CD14-positive monocyte (primary cell): Measurements from ENCODE around the gene TPP2. TPM values are rescaled to one million over a fixed set of nuclear protein-coding genes. Genes with fewer than 3 reads are reported as not detected.

ENCODE experiments used
- DNase-seq, 3 donors: peaks; one replicate each; pipeline ENCODE4 v3.0.0-alpha.2; 2011 to 2022
- H2AFZ ChIP-seq: 2 replicates; pipeline ENCODE4 v1.6.0; 2012; ENCODE audit warnings: mild to moderate bottlenecking, low read depth, low read length, inconsistent platforms; ENCODE audit not compliant: insufficient read depth, poor library complexity, severe bottlenecking
- H3K27ac ChIP-seq, 2 donors: 1 replicate in 1 of 2; 2 replicates in 1 of 2; pipeline ENCODE4 v1.5.1; 2012 to 2013; ENCODE audit warnings: low read length in 2 of 2, control low read depth in 1 of 2, inconsistent platforms in 1 of 2, low read depth in 1 of 2, mild to moderate bottlenecking in 1 of 2
- H3K27me3 ChIP-seq, 2 donors: one replicate each; pipeline versions ENCODE4 v1.6.0 to v1.6.1; 2011 to 2013; ENCODE audit warnings: low read length in 2 of 2; ENCODE audit not compliant: control insufficient read depth in 2 of 2, insufficient read depth in 2 of 2
- H3K36me3 ChIP-seq, 2 donors: replicated peaks in 1 of 2; 1 replicate in 1 of 2; 2 replicates in 1 of 2; pipeline versions ENCODE4 v1.5.1 to v1.6.1; 2012 to 2013; ENCODE audit warnings: low read length in 2 of 2, control low read depth in 1 of 2, inconsistent platforms in 1 of 2, mild to moderate bottlenecking in 1 of 2; ENCODE audit not compliant: insufficient read depth in 2 of 2, control insufficient read depth in 1 of 2
- H3K4me1 ChIP-seq, 2 donors: 1 replicate in 1 of 2; 2 replicates in 1 of 2; pipeline versions ENCODE4 v1.5.1 to v1.6.1; 2012 to 2013; ENCODE audit warnings: low read length in 2 of 2, control low read depth in 1 of 2, inconsistent platforms in 1 of 2, mild to moderate bottlenecking in 1 of 2, moderate library complexity in 1 of 2; ENCODE audit not compliant: insufficient read depth in 2 of 2, control insufficient read depth in 1 of 2
- H3K4me2 ChIP-seq: replicated peaks from 2 replicates; pipeline ENCODE3; 2012; ENCODE audit warnings: low read length, moderate library complexity, mild to moderate bottlenecking; ENCODE audit not compliant: poor library complexity, severe bottlenecking; ENCODE audit errors: extremely low read depth
- H3K4me3 ChIP-seq, 3 experiments: fragments of 200-600 bp in 1 of 3; sonication (generic) in 1 of 3; replicated peaks in 1 of 3; 1 replicate in 2 of 3; 2 replicates in 1 of 3; pipeline ENCODE4 v1.5.1; 2011 to 2013; ENCODE audit warnings: low read length in 3 of 3, mild to moderate bottlenecking in 3 of 3, control low read depth in 2 of 3, low read depth in 2 of 3, inconsistent platforms in 1 of 3, moderate library complexity in 1 of 3
- H3K79me2 ChIP-seq: 2 replicates; pipeline ENCODE4 v1.6.0; 2012; ENCODE audit warnings: mild to moderate bottlenecking, control low read depth, inconsistent platforms, low read length, moderate library complexity; ENCODE audit not compliant: insufficient read depth
- H3K9ac ChIP-seq: 2 replicates; pipeline ENCODE4 v1.6.0; 2017; ENCODE audit warnings: low read length, mild to moderate bottlenecking; ENCODE audit not compliant: insufficient read depth, poor library complexity, severe bottlenecking
- H3K9me3 ChIP-seq, 2 donors: replicated peaks in 1 of 2; 1 replicate in 1 of 2; 2 replicates in 1 of 2; pipeline versions ENCODE4 v1.5.1 to v1.6.1; 2012 to 2013; ENCODE audit warnings: low read length in 2 of 2, control low read depth in 1 of 2; ENCODE audit not compliant: control insufficient read depth in 1 of 2, insufficient read depth in 1 of 2
- H4K20me1 ChIP-seq: 2 replicates; pipeline ENCODE4 v1.6.0; 2012; ENCODE audit warnings: mild to moderate bottlenecking, low read length, control low read depth, moderate library complexity; ENCODE audit not compliant: insufficient read depth
- H3K27ac Mint-ChIP-seq, 7 donors: one replicate each; pipeline ENCODE4 v1.8.0; 2020; ENCODE audit warnings: mild to moderate bottlenecking in 7 of 7, mixed read lengths in 7 of 7, moderate library complexity in 6 of 7, inconsistent platforms in 2 of 7
- H3K27me3 Mint-ChIP-seq, 3 donors: one replicate each; pipeline ENCODE4 v1.8.0; 2021 to 2022; ENCODE audit warnings: low read depth in 3 of 3, mild to moderate bottlenecking in 3 of 3, mixed read lengths in 3 of 3, moderate library complexity in 3 of 3, inconsistent platforms in 1 of 3
- H3K36me3 Mint-ChIP-seq, 2 donors: one replicate each; pipeline ENCODE4 v1.8.0; 2020; ENCODE audit warnings: mixed read lengths in 2 of 2, inconsistent platforms in 1 of 2, mild to moderate bottlenecking in 1 of 2
- H3K4me1 Mint-ChIP-seq: one replicate; pipeline ENCODE4 v1.8.0; 2020; ENCODE audit warnings: mild to moderate bottlenecking, mixed read lengths
- H3K4me3 Mint-ChIP-seq, 2 donors: one replicate each; pipeline ENCODE4 v1.8.0; 2020; ENCODE audit warnings: mild to moderate bottlenecking in 2 of 2, mixed read lengths in 2 of 2, moderate library complexity in 1 of 2
- H3K9me3 Mint-ChIP-seq, 7 donors: one replicate each; pipeline ENCODE4 v1.8.0; 2020 to 2022; ENCODE audit warnings: mixed read lengths in 7 of 7, mild to moderate bottlenecking in 6 of 7, moderate library complexity in 6 of 7, inconsistent platforms in 2 of 7
- CTCF ChIP-seq: fragments of 200-600 bp; IDR thresholded peaks from one replicate; pipeline ENCODE4 v1.8.0; 2022; ENCODE audit warnings: antibody characterized with exemption, mild to moderate bottlenecking
- WGBS: methylation state at CpG from one replicate; pipeline ENCODE4 v1.1.5; 2013; ENCODE audit warnings: missing lambda C conversion rate; ENCODE audit not compliant: insufficient coverage; 5-methylcytosine and 5-hydroxymethylcytosine counted together
- intact Hi-C, 2 donors: fragments of 100-400 bp; cut with micrococcal nuclease; formaldehyde crosslinking; loops; one replicate each; pipeline versions ENCODE4 v1.15.0 to v1.15.1; 2023
- polyA plus RNA-seq, 3 donors: library from polyadenylated mRNA; depleted of rRNA in 1 of 3; unstranded in 2 of 3; stranded (reverse) in 1 of 3; fragments of 300-500 nt in 2 of 3; fragments of >200 nt in 1 of 3; fragmentation: Illumina TruSeq in 2 of 3; gene quantifications; 1 replicate in 2 of 3; 2 replicates in 1 of 3; pipeline ENCODE4 v1.2.3, GENCODE V29; 2012 to 2021

TPP2 gene
- polyA plus RNA-seq, 3 donors = 18.0 to 39.7 (median 26.0) TPM

DNA sequence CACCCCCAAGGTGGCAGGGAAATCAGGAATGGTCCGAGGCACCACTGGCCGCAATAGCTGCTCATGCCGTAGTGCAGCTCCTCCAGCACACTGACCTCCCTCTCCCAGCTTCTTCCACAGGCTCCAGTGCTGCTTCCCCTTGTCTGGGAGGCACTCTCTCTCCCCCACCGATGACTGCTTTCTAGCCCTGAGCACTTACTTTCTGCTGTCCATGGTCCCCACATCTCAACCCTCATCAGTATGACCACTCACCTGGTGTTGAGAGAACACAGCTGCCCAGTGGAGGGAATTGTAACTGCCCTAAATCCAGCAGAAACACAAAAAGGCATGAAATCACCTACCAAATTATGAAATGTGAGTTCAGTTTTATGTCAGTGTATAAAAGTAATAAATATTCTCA is 28.9 kb upstream of the TPP2 start:
- H4K20me1 ChIP-seq = no peaks in the 10 kb centered on the region
- H2AFZ ChIP-seq = no peak overlapping the region
- intact Hi-C loops = no loop called here
- H3K4me2 ChIP-seq = no peak overlapping the region
- WGBS = 90% methylated on average over 3 of the region's 4 CpGs
- H3K9me3 Mint-ChIP-seq = peaks cover 0 to 4% (median 0%) of the 10 kb centered on the region in 7 donors
- no peak for TF ChIP-seq CTCF
- H3K27me3 Mint-ChIP-seq = peaks cover 1 to 7% (median 4%) of the 10 kb centered on the region in 3 donors
- H3K4me1 ChIP-seq = no peaks in the 10 kb centered on the region
- no peak overlapping the region for H3K9ac ChIP-seq
- no peaks in the 10 kb centered on the region for H3K36me3 ChIP-seq
- no peak for DNase-seq
- peak overlapping the region in 1 of 7 donors; percentile 51 for H3K27ac Mint-ChIP-seq
- H3K4me3 Mint-ChIP-seq = no peak overlapping the region
- no peak overlapping the region for H3K4me3 ChIP-seq
- H3K79me2 ChIP-seq = no peaks in the 10 kb centered on the region
- H3K27ac ChIP-seq = no peak overlapping the region
- H3K9me3 ChIP-seq = no peaks in the 10 kb centered on the region
- H3K4me1 Mint-ChIP-seq = no peaks in the 10 kb centered on the region
- H3K27me3 ChIP-seq = no peaks in the 10 kb centered on the region
- H3K36me3 Mint-ChIP-seq = no peaks in the 10 kb centered on the region

- Mint-ChIP-seq H3K4me1 (no peaks in the 10 kb centered on the region), H3K27me3 (peaks cover 1 to 7% (median 4%) of the 10 kb centered on the region in 3 donors), H3K27ac (no peak overlapping the region), H3K9me3 (peaks cover 0 to 4% (median 0%) of the 10 kb centered on the region in 7 donors), H3K36me3 (no peaks in the 10 kb centered on the region), H3K4me3 (no peak overlapping the region)
- Histone ChIP-seq H3K79me2 (no peaks in the 10 kb centered on the region), H3K9me3 (no peaks in the 10 kb centered on the region), H3K9ac (no peak overlapping the region), H3K27me3 (no peaks in the 10 kb centered on the region), H4K20me1 (no peaks in the 10 kb centered on the region), H3K4me1 (no peaks in the 10 kb centered on the region), H2AFZ (no peak overlapping the region), H3K4me3 (no peak overlapping the region), H3K27ac (no peak overlapping the region), H3K36me3 (no peaks in the 10 kb centered on the region), H3K4me2 (no peak overlapping the region)
- TF ChIP-seq CTCF = no peak
- intact Hi-C loops = no loop called here
- no peak for DNase-seq
- WGBS = no CpG with 5 or more reads among the region's 1 CpG
Observed at GRCh38 chr13:102569488-102569887, 27.3 kb upstream of the TPP2 start.
